GM18907 (cell line): ENCODE data around the gene ANGPTL5.
"Not testable (repeated sequence)": the region's sequence is repeated elsewhere in the genome, so short reads cannot be mapped to it uniquely, and the experiment has no call there.

ENCODE experiments used
- ATAC-seq: cut with Tn5 transposase; IDR thresholded peaks from one replicate; pipeline ENCODE4 v1.9.1; 2021; ENCODE audit warnings: mild to moderate bottlenecking, moderate library complexity; ENCODE audit not compliant: unreplicated experiment

Gene ANGPTL5

DNA sequence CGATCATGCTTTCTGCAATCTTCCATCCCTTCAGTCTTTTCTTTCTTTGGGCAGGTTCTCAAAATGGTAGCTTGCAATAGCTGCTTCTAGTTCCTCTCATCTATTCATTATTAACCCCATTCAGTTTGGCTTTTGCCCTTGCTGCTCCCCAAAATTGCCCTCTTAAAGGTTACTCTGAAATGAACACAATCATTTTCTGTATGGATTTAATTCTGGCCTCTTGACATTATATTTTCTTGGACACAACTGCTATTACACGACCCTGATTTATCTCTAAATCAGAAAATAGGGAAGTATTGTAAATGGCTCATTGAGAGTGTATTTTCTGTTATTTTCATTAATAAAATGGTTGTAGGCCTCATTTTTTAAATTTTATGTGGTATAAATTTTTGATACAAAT, at the start of gene ANGPTL5:
TSS of gene ANGPTL5 (minus strand) at position 101 of the 400 bp plus-strand sequence. CDS start 8,613 bp downstream, outside the sequence.
- ATAC-seq, result no peak

DNA sequence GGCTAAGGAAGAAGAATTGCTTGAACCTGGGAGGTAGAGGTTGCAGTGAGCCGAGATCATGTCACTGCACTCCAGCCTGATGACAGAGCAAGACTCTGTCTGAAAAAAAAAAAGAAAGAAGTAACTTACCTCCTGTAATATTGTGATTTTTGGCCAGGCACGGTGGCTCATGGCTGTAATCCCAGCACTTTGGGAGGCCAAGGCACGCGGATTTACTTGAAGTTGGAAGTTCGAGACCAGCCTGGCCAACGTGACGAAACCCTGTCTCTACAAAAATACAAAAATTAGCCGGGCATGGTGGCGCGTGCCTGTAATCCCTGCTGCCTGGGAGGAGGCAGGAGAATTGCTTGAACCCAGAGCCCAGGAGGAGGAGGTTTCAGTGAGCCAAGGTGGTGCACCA, 47.9 kb upstream of the ANGPTL5 start:
- ATAC-seq, result not testable (repeated sequence)

DNA sequence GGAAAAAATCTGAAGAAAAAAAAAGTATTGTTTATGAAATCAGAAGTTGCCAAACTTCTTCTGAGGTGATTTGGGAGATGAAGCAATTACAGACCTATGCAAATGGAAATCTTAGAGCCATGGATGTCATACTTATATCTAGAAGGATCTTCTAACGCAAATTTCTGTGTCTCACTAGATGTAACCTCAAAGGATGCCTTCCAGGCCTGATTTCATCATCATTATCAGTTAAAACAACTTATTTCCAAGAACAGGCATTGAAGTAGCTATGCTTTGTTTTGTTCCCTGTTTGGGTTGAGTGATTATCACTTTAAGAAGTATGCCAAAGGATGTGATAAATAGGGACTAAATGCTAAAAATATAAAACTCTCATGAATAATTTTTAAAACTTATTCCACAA, 43.9 kb upstream of the ANGPTL5 start:
- no peak for ATAC-seq

DNA sequence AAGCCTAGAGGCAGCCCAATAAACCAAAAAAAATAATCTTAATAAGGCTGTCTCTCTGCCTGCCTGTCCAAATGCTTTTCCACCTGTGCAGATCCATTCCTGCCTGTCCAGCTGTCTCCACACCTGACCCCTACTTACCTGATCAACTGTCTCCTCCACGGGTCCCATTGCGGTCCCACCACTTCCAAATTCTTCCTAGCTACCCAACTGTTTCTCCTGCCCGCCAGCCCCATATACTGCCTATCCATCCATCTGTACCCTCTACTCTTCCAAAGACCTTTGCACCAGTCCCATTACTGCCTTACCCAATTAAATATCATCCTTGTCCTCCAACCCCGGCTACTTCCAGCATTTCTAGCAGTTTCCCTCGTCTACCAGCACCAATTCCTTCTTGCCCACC, 39.4 kb upstream of the ANGPTL5 start:
- ATAC-seq, result no peak

DNA sequence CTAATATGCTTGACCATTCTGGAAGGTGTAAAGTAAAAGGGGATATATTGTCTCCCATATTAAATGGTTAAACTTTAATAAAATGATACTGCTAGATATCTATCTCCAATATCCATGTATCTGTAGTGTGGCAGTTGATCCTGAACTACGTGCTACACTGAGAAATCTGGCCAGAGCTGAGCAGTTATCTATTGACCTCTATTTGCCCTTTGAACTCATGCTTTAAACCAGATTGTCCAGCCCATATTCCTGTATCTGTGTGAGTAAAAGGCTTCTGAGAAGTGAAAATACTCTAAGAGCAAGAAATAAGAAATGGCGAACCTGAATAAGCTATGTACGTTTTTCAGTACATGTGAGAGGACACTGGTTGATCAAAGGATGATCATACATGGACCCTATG, 39.0 kb upstream of the ANGPTL5 start:
- no peak for ATAC-seq

DNA sequence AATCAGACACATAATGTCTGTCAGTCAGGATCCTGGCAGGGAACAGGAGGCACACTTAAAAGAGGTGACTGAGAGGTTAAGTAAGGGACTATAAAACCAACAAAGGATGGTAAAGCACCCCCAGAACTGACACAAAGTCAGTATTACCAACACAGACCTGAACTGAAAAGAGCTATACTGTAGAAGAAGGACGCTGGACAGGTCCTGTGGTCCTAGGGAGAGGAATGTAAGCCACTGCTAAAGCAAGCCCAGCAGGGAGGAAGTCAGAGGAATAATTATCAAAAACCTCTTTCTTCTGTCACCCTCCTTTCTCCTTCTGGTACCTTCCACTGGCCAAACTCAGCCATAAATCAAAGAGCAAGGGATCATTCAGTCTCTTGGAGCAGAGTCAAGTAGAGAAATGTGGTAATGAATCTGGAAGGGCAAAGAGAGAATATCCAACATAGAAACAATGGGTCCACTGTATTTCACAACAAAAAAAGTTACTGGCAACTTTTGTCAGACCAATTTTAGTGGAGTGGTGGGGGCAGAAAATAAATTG, 33.4 kb upstream of the ANGPTL5 start:
- ATAC-seq, result no peak

DNA sequence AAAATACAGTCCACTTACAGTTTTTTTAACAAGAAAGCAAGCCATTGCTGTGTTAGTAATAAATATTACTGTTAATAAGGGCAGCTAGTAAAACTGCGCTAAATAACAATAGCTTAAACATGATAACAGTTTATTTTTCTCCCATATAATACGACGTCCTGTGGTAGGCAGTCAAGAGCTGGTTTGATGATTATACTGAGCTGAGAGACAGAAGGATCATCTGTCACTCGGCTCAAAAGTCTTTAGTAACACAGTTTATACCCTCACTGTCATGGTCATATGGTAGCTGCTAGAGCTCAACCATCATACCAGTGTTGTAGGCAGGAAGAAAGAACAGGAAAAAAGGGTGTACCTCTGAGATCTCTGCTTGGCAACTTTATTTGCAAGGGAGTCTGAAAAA, 29.1 kb upstream of the ANGPTL5 start:
- no peak for ATAC-seq

DNA sequence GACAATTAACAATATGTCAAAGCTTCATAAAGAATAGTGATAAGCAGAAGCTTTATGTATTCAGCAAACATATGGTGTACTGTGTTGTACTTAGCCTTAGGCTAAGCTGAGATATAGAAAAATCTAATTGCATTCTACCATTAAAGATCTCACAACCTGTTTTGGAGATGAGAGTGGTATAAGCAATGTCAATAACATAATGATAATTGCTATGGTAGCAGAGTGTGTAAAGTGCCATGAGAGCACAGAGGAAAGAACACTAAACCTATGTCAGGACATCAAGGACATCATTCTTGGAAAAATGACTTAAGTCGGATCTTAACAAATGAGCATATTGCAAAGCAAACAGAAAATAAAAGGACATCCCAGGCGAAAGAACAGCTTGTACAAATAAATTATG, 28.6 kb upstream of the ANGPTL5 start:
- ATAC-seq, result no peak

DNA sequence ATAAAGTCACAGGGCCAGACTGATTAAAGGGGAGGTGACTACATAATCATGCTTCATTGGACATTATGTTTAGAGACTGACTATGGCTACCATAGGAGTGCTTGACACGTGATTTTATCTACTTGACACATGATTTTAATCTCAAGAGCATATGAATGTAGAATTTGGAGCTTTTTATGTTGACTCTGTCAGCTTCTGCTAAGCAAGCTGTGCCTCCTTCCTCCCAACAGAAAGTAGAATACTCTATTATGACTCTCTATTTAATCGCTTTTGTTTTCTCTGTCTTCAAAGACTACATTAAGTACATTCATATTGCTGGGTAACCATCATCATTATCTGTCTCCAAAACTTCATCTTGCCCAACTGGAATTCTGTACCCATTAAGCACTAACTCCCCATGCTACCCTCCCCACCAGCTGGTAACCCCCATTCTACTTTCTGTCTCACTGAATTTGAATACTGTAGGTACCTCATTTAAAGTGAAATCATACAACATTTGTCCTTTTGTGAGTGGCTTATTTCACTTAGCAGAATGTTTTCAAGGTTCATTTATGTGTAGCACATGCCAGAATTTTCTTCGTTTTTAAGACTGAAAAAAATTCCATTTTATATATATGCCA, 24.7 kb upstream of the ANGPTL5 start:
- ATAC-seq, result no peak

DNA sequence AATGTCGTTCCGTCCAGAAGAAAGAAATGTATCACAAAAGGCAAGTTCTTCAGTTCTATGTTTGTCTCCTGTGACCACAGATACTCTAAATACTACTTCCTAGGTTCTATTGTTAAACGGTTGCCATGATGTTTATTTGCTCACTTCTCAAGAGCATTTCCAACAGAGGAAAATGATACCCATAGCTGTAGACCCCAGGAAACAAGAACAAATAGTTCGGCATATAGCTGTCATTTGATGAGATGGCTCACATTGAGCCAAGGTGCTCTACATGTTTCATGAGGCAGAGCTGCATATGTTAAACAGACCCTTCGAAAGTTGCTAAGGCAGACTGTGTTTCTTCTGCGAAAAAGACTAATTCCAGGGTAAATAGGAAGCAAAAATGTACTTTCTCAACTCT, 15.4 kb upstream of the ANGPTL5 start:
- ATAC-seq, result no peak

DNA sequence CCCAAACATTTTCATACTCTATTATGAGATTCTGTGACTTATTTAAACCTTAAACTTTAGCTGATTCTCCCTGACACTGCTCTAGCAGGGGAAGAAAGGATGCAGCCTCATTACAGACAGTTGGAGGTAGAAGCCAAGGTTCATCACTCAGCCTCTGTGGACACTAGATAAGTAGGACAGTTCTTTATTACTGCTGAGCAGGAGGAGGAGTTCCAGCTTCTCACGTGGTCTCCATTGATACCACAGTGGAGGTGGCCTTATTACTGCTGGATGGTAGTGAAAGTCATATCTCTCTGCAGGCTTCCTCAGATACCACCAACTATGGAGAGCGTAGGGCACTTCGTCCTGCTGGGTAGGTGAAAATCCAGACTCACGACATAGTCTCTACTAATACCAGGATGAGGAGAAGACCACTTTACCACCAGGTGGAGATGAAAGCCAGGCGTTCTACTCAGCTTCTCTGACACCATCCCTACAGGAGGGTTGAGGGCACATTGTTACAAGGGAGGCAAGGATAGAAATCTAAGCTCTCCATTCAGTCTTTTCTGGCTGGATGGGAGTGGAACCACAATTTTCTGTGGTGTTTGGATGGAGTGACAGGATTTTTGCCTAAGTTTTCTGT, 13.1 kb upstream of the ANGPTL5 start:
- ATAC-seq, result no peak

DNA sequence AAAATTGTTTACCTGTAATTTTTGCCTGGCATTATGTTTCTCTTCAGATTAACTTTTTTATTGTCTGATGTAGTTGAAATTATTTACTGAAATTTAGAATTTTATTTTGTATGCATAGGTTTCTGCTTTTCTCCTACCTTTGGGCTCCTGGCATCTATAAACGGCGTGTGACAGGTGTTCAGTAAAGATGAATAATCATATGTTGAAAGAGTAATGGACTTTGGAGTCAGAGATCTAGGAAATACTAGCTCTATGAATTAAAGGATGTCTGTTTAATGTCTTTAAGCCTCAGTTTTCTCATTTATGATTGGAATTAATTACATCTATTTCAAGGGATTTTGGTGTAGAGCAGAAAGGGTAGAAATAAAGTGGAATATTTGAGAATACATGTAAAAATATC, 7.2 kb upstream of the ANGPTL5 start:
- no peak for ATAC-seq

DNA sequence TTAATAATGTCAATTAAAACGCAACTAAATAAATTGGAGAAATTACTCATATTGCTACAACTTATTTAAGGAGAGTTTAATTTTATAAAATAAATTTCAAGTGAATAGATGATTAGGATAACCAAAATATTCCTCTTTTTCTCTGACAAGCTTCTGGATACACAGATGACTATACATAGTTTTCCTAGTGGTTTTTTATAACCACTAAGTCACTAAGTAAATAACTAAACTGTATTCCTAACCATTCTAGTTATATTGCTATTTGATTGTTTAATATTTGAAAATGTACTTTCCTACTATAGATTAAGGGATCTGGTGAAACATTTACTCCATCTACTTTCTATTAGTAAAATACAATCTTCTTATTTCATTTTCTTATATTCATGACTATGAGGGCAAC, 4.7 kb upstream of the ANGPTL5 start:
- ATAC-seq, result no peak

DNA sequence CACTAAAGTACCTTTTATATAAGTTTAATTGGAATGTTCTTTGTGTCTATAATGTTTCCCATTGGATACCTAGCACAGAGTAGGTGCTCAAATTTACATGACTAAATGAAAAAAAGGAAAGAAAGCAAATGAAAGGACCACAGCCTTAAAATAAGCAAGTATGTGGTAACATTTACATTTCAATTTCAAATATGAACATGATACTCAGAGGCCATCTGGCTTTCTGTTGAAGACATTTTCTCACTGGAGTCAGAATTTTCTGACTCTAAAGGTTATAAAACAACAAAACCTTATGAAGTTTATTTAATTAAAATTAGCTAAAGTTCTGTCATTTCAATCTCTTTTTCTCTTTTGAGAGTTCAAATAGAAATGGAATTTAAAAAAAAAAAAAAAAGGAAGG, 904 bp upstream of the ANGPTL5 start:
- no peak for ATAC-seq

DNA sequence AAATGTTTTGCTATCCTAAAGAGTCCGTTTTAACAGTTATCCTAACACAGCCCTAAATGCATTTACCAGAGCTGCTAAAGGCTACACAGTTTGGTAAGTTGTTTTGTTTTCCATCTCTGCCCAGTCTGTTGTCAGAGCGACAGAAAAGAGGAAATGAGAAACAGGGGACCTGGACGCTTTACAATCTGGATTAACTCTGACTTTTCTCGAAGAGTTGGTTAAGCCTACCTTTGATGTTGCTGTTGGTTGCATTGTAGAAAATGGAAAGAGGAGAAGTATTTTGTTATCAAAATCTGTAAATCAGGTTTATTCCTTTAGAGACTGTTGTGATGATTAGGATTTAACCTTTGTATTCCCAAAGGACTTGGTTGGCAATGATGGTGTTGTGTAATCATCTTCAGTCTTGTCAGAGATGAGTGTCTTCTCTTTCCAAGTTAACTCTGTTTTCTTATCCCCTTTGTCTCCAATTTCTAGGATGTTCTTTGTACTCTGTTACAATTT, 481 bp downstream of the ANGPTL5 start:
- peak; percentile 43 for ATAC-seq

DNA sequence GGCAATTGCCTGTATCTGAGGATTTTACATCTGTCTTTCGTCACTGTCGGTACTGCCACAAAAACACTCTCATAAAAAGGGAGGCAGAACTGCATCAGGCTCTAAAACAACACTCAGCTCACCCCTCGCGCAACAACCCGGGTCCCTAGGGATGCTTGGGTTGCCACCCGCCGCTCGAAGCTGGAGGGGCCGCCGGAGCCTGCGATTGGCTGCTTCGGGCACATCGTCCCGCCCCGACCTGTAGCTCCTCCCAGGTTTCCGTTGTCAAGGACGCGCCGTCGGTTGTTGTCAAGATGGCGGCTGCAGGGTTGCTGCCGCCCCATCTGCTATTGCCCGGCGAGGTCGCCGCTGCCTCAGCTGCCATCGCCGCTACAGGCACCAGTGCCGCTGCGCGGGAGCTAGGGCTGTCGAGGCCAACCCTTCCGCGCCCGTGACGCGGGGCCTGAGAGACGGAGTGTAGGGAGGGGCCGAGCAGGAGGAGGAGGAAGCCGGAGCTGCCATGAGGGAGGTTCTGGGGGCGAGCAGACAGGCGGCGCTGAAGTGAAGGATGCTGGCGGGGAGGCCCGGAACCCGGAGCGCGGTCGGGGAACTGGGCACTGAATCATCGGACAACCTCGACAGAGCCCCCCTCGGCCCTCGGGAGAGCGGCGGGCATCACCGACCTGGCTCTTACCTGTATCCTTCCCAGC, 1.4 kb downstream of the ANGPTL5 start, which contains the start of gene CEP126:
TSS of gene CEP126 (plus strand) at position 273 of the 689 bp plus-strand sequence. CDS start at position 548, 275 bp downstream.
- peak; percentile 100 for ATAC-seq

DNA sequence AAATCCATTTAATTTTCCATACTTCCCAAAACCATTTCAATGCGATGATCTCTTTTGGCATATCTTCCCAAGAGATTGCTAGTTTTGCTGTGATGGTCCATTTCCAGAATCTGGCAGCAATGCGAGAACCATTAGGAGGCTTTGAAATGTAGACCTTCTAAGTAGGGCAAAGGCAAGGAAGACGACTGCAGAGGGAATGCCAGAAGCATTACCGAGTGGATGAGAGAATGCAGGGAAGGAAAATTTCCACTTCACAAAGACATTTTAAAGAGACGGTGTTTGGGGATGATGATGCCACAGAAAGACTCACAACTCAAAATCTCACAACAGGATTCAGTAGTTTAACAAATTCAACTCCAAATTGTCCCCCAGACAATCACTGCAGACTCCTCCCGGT, 2.0 kb downstream of the ANGPTL5 start:
- ATAC-seq, result no peak

DNA sequence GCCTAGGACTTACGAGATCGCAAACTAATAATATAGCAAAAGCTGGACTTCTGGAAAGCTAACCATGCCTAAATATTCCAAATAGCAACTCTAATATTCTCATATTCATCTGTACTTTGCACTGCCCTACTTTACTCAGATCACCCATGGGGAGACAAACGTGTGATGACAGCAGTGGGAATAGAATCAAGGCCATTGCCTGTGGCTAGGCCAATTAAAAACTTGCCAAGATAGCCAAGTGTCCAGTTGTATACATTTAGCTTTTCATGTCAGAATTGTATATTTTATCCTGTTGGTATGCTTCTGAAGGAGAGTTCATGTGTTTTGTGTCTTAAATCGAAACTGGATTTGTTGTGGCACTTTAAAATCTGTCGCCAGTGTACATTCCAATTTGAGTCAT, 2.7 kb downstream of the ANGPTL5 start:
- ATAC-seq, result no peak

DNA sequence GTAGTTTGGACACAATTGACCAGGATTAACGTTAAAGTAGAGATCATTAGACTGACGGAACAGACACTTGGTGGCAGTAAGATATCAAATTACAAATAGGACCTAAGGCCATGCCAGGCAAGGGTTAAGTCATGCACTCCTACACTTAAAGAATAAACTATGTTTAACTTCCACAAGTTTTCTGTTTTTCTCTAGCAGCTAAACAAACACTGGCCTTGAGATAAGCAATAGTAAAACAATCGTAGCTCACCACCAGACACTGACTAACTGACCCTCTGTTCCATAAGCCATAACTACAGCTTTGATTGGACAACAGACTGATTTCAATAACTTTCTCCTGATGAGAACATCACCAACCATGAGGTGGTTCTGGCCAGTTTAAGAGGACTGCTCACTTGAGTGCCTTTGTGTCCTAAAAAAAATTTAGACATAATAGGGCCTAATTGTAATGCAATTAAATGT, 3.5 kb downstream of the ANGPTL5 start:
- no peak for ATAC-seq

DNA sequence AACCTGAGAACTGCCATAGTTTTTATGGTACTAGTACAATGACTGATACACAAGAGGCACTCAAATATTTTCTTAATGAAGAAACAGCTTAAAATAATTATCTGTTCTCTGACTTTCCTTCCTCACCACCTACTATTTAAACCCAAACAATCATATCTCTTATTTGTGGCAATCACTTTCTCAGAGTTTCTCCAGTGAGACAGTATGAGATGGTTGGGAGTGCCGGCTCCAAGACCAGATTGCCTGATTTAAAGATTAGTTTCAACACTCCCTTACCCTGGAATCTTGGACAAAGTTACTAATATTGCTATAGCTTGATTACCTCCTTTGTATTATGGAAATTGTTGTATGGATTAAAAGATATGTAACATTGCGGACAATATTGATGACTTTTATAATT, 7.2 kb downstream of the ANGPTL5 start:
- ATAC-seq, result no peak

DNA sequence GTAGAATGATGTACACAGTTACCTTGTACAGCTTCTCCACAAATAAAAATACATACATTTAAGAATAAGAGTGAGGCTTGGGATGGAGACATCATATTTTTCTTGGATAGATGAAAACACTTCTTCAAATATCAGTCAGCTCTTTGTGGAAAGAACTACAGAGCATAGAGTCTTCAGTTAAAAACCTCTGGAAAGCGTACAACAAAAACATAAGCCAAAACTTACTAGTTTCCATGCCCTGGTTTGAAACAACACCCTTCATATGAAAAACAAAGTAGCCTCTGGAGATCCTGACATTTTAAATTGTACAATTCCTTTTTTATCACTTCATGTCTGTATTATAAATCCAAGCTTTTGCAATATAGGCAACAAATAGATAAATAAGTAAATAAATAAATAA, 8.5 kb downstream of the ANGPTL5 start:
- no peak for ATAC-seq

DNA sequence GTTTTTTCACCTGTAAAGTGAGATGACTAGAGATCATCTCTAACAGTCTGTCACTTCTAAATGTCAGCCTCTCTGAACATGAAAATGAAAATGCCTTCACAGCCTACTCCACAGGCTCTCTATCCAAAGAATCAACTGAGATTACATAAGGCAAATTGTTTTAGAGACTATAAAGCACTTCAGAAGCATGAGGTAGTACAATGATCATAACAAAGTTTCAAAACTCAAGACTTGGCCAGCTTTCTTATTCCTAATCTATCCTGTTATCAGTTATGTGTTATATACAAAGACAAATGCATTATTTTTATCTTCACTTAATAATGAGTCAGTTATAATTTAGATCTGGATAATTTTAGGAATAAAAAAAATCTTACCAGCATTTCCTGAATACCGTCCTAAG, 21.8 kb downstream of the ANGPTL5 start:
- no peak for ATAC-seq
